Body of pancreas (tissue), 4 donors: Measurements from ENCODE around the gene PDCD4.

Source experiments
- CTCF ChIP-seq, 7 experiments: fragments of 450-650 bp in 4 of 7; fragments of 200-600 bp in 3 of 7; sonication (generic) in 3 of 7; IDR thresholded peaks; one replicate each; pipeline ENCODE4 v1.5.1; 2016 to 2019; ENCODE audit warnings: antibody characterized with exemption in 7 of 7
- POLR2A ChIP-seq, 3 donors: fragments of 450-650 bp; IDR thresholded peaks; one replicate each; pipeline ENCODE4 v1.6.1; 2016; ENCODE audit warnings: antibody characterized with exemption in 3 of 3, mild to moderate bottlenecking in 2 of 3

DNA sequence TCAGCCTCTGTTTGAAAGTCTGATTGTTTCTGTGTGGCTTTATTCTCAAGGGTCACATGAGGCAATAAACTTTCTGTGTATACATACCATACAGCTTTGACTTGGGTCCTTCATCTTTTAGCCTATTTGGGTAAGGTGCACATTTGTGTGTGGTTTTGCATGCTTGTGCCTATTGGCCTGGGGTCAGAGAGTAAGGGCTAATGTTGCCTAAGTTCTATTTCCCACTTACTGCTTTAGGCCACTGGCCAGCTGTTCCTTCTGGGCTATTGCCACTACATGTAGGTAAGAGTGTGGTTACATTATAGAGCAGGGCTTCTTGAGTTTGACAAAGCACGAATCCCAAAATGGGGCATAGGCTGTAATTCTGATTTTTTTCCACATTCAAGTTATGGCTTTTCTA, 25.5 kb downstream of the PDCD4 start:
- no peak for TF ChIP-seq CTCF (IDR thresholded peaks at IDR 0.05)
- TF ChIP-seq POLR2A (IDR thresholded peaks at IDR 0.05) = peak in 1 of 3 donors; percentile 7
